OCI-LY3 (cell line): ENCODE data around the gene APOA4.

ENCODE experiments used
- H2AFZ ChIP-seq: fragments of 200-600, 300-600 bp; shearing (Covaris generic); 2 replicates; pipeline ENCODE4 v1.6.0; 2014; ENCODE audit warnings: antibody characterized with exemption, low read depth, low read length
- H3K27ac ChIP-seq: fragments of 200-600, 300-600 bp; sonication (generic); 2 replicates; pipeline ENCODE4 v1.5.1; 2014; ENCODE audit warnings: mild to moderate bottlenecking, low read length, moderate library complexity, mixed read lengths
- H3K27me3 ChIP-seq: fragments of 200-600, 300-600 bp; sonication (generic); 2 replicates; pipeline ENCODE4 v1.6.1; 2014; ENCODE audit warnings: low read depth, low read length, mixed read lengths
- H3K36me3 ChIP-seq: fragments of 200-600, 300-600 bp; sonication (generic); replicated peaks from 2 replicates; pipeline ENCODE3; 2014; ENCODE audit warnings: low read depth, low read length, mixed read lengths
- H3K4me1 ChIP-seq: fragments of 300-600, 200-600 bp; sonication (generic); 2 replicates; pipeline ENCODE4 v1.6.1; 2014; ENCODE audit warnings: low read length, mixed read lengths
- H3K4me2 ChIP-seq: fragments of 200-600, 300-600 bp; sonication (generic); 2 replicates; pipeline ENCODE4 v1.6.1; 2014; ENCODE audit warnings: low read length, mixed read lengths
- H3K4me3 ChIP-seq: fragments of 300-600, 200-600 bp; sonication (generic); 2 replicates; pipeline ENCODE4 v1.5.1; 2014; ENCODE audit warnings: antibody characterized with exemption, mild to moderate bottlenecking, low read length, moderate library complexity
- H3K79me2 ChIP-seq: fragments of 300-600, 200-600 bp; shearing (Covaris generic); 2 replicates; pipeline ENCODE4 v1.6.1; 2014; ENCODE audit warnings: mild to moderate bottlenecking, low read length, mixed read lengths
- H3K9ac ChIP-seq: fragments of 300-600, 200-600 bp; shearing (Covaris generic); 2 replicates; pipeline ENCODE4 v1.6.0; 2014; ENCODE audit warnings: mild to moderate bottlenecking, low read length, moderate library complexity
- H3K9me3 ChIP-seq: fragments of 200-600, 300-600 bp; shearing (Covaris generic); 2 replicates; pipeline ENCODE4 v1.6.1; 2014; ENCODE audit warnings: low read length, mixed read lengths; ENCODE audit not compliant: insufficient read depth
- H4K20me1 ChIP-seq: fragments of 200-600, 300-600 bp; sonication (generic); 2 replicates; pipeline ENCODE4 v1.6.1; 2016; ENCODE audit warnings: low read length, mixed read lengths; ENCODE audit not compliant: insufficient read depth
- CTCF ChIP-seq: fragments of 200-600, 300-600 bp; sonication (generic); IDR thresholded peaks from 2 replicates; pipeline ENCODE4 v1.5.1; 2014; ENCODE audit warnings: antibody characterized with exemption, low read length, low read depth
- EZH2phosphoT487 ChIP-seq: fragments of 200-600 bp; shearing (Covaris generic); IDR thresholded peaks from 2 replicates; pipeline ENCODE4 v1.6.1; 2018; ENCODE audit warnings: antibody characterized with exemption, mixed run types, low read depth

The APOA4 gene

GRCh38 chr11:116825854-116826750 lies 3.0 kb upstream of the APOA4 start:
- no peak overlapping the region for H2AFZ ChIP-seq
- TF ChIP-seq EZH2phosphoT487, result no peak
- TF ChIP-seq CTCF, result no peak

GRCh38 chr11:116825434-116825833 lies 2.3 kb upstream of the APOA4 start:
- Histone ChIP-seq H2AFZ (no peak overlapping the region), H3K9me3 (no peaks in the 10 kb centered on the region), H3K9ac (no peak overlapping the region), H3K27me3 (no peaks in the 10 kb centered on the region), H3K27ac (no peak overlapping the region), H4K20me1 (no peaks in the 10 kb centered on the region), H3K4me2 (no peak overlapping the region), H3K79me2 (no peaks in the 10 kb centered on the region), H3K4me3 (no peak overlapping the region), H3K36me3 (no peaks in the 10 kb centered on the region), H3K4me1 (no peaks in the 10 kb centered on the region)
- TF ChIP-seq CTCF (no peak), EZH2phosphoT487 (no peak)

More at GRCh38 chr11:116825854-116826750, 3.0 kb upstream of the APOA4 start:
- Histone ChIP-seq H3K4me1 (no peaks in the 10 kb centered on the region), H3K4me2 (no peak overlapping the region), H3K27me3 (no peaks in the 10 kb centered on the region), H3K36me3 (no peaks in the 10 kb centered on the region), H3K4me3 (no peak overlapping the region), H4K20me1 (no peaks in the 10 kb centered on the region), H3K27ac (no peak overlapping the region), H3K9ac (no peak overlapping the region), H3K9me3 (no peaks in the 10 kb centered on the region), H3K79me2 (no peaks in the 10 kb centered on the region)

- Histone ChIP-seq H3K79me2 (no peaks in the 10 kb centered on the region), H3K27ac (no peak overlapping the region)
Measured at GRCh38 chr11:116822575-116822974, 529 bp downstream of the APOA4 start.

More at GRCh38 chr11:116822575-116822974, 529 bp downstream of the APOA4 start:
- Histone ChIP-seq H4K20me1 (no peaks in the 10 kb centered on the region), H3K4me3 (no peak overlapping the region), H2AFZ (no peak overlapping the region), H3K4me2 (no peak overlapping the region), H3K36me3 (no peaks in the 10 kb centered on the region), H3K9me3 (no peaks in the 10 kb centered on the region), H3K4me1 (peaks cover 3% of the 10 kb centered on the region; the same call in 1 of the 2 replicates), H3K27me3 (no peaks in the 10 kb centered on the region), H3K9ac (no peak overlapping the region)
- TF ChIP-seq CTCF (no peak), EZH2phosphoT487 (no peak)
